ENCODE results near the gene PAQR5.

GRCh38 chr15:69450968-69451695, 152.4 kb downstream of the PAQR5 start:
- TF ChIP-seq CTCF (IDR thresholded peaks at IDR 0.05) (no peak), POLR2AphosphoS5 (IDR thresholded peaks at IDR 0.05; ENCODE audit: low read depth, low read length) (no peak), REST (IDR thresholded peaks at IDR 0.05; ENCODE audit: insufficient read depth in 1 of 2, low read depth in 2 of 2, low read length in 1 of 2) (no peak), TCF7L2 (IDR thresholded peaks at IDR 0.05; ENCODE audit: low read depth, low read length) (no peak), SIN3A (IDR thresholded peaks at IDR 0.05; ENCODE audit: borderline replicate concordance, insufficient read depth, low read depth, low read length) (no peak)
